ENCODE data around the gene TFF2. TPM values are rescaled to one million over a fixed set of nuclear protein-coding genes. Genes with fewer than 3 reads are reported as not detected.

Gene TFF2
- total RNA-seq, 6 donors from 2014 or later: not detected

- TF ChIP-seq EP300 (IDR thresholded peaks at IDR 0.05): no peak
- TF ChIP-seq CTCF (IDR thresholded peaks at IDR 0.05): no peak
- no peak for TF ChIP-seq POLR2A (IDR thresholded peaks at IDR 0.05)
- no peak for TF ChIP-seq POLR2AphosphoS5 (IDR thresholded peaks at IDR 0.05)
- H3K4me3 ChIP-seq: no peak overlapping the region
- no peaks in the 10 kb centered on the region for H3K27me3 ChIP-seq
- no peak overlapping the region for H3K27ac ChIP-seq
- DNase-seq (peak in 1 of 2 donors; percentile 51), ATAC-seq (ENCODE audit: low FRiP score in 2 of 2) (no peak)
- peaks cover 14 to 25% (median 19%) of the 10 kb centered on the region in 4 donors for H3K4me1 ChIP-seq
- no peaks in the 10 kb centered on the region for H3K36me3 ChIP-seq
- 74 to 77% methylated on average over 7 to 10 of the region's 16 CpGs for WGBS, 2 donors
- no peaks in the 10 kb centered on the region for H3K9me3 ChIP-seq
Measured at GRCh38 chr21:42312626-42313104, 38.1 kb downstream of the TFF2 start.

- ATAC-seq (ENCODE audit: low FRiP score in 2 of 2) (no peak), DNase-seq (peak in 1 of 2 donors; percentile 62)
- Histone ChIP-seq H3K4me1 (peaks cover 14 to 25% (median 19%) of the 10 kb centered on the region in 4 donors), H3K27me3 (no peaks in the 10 kb centered on the region), H3K9me3 (no peaks in the 10 kb centered on the region), H3K27ac (no peak overlapping the region), H3K36me3 (no peaks in the 10 kb centered on the region), H3K4me3 (no peak overlapping the region)
- TF ChIP-seq POLR2AphosphoS5 (IDR thresholded peaks at IDR 0.05) (no peak), POLR2A (IDR thresholded peaks at IDR 0.05) (no peak), EP300 (IDR thresholded peaks at IDR 0.05) (no peak), CTCF (IDR thresholded peaks at IDR 0.05) (no peak)
- WGBS, 2 donors: 89 to 92% methylated on average over 13 to 21 of the region's 21 CpGs
Measured at GRCh38 chr21:42311816-42312625, 38.8 kb downstream of the TFF2 start.

GRCh38 chr21:42311160-42311559, 39.6 kb downstream of the TFF2 start:
- no peaks in the 10 kb centered on the region for H3K27me3 ChIP-seq
- TF ChIP-seq EP300 (IDR thresholded peaks at IDR 0.05) (no peak), CTCF (IDR thresholded peaks at IDR 0.05) (no peak), POLR2AphosphoS5 (IDR thresholded peaks at IDR 0.05) (no peak), POLR2A (IDR thresholded peaks at IDR 0.05) (no peak)
- H3K4me1 ChIP-seq: peaks cover 14 to 25% (median 19%) of the 10 kb centered on the region in 4 donors
- ATAC-seq (ENCODE audit: low FRiP score in 2 of 2) (no peak), DNase-seq (peak; percentile 14 to 46)
- 93 to 99% methylated on average over 11 to 14 of the region's 14 CpGs for whole genome bisulfite sequencing, 2 donors
- H3K9me3 ChIP-seq: no peaks in the 10 kb centered on the region
- no peak overlapping the region for H3K4me3 ChIP-seq
- H3K36me3 ChIP-seq: no peaks in the 10 kb centered on the region
- H3K27ac ChIP-seq: no peak overlapping the region

- Histone ChIP-seq H3K4me1 (peaks cover 14 to 25% (median 19%) of the 10 kb centered on the region in 4 donors), H3K27me3 (no peaks in the 10 kb centered on the region), H3K27ac (no peak overlapping the region), H3K36me3 (no peaks in the 10 kb centered on the region), H3K9me3 (no peaks in the 10 kb centered on the region), H3K4me3 (no peak overlapping the region)
- no peak for TF ChIP-seq EP300 (IDR thresholded peaks at IDR 0.05)
- no peak for TF ChIP-seq CTCF (IDR thresholded peaks at IDR 0.05)
- TF ChIP-seq POLR2AphosphoS5 (IDR thresholded peaks at IDR 0.05): no peak
- TF ChIP-seq POLR2A (IDR thresholded peaks at IDR 0.05): no peak
- DNase-seq (peak in 1 of 2 donors; percentile 34), ATAC-seq (ENCODE audit: low FRiP score in 2 of 2) (peak in 1 of 2 donors; percentile 1)
- 79 to 81% methylated on average over 5 to 6 of the region's 12 CpGs for WGBS, 2 donors
Measured at GRCh38 chr21:42310411-42311001, 40.3 kb downstream of the TFF2 start.
